Ovary (tissue), 9 donors: ENCODE results near the gene LSMEM2. TPM values are rescaled to one million over a fixed set of nuclear protein-coding genes. Genes with fewer than 3 reads are reported as not detected.

Source experiments
- DNase-seq, 5 donors: peaks; one replicate each; pipeline ENCODE4 v3.0.0-alpha.2; 2019 to 2020
- H3K27ac ChIP-seq, 2 donors: fragments of 200-600 bp; one replicate each; pipeline versions ENCODE4 v1.5.1 to v1.8.0; 2019 to 2022
- H3K27me3 ChIP-seq: fragments of 200-600 bp; one replicate; pipeline ENCODE4 v1.8.0; 2022
- H3K36me3 ChIP-seq: fragments of 200-600 bp; sonication (generic); one replicate; pipeline ENCODE4 v1.5.1; 2019
- H3K4me1 ChIP-seq: one replicate; pipeline ENCODE4 v1.8.1; 2013; ENCODE audit warnings: mild to moderate bottlenecking, moderate library complexity; ENCODE audit not compliant: insufficient read depth
- H3K4me3 ChIP-seq: fragments of 200-600 bp; sonication (generic); one replicate; pipeline ENCODE4 v1.5.1; 2017
- H3K9me3 ChIP-seq, 2 donors: fragments of 200-600 bp in 1 of 2; sonication (generic) in 1 of 2; one replicate each; pipeline versions ENCODE4 v1.5.1 to v1.8.1; 2013 to 2019; ENCODE audit warnings: mild to moderate bottlenecking in 1 of 2, moderate library complexity in 1 of 2
- CTCF ChIP-seq, 3 donors: fragments of 450-650 bp in 2 of 3; fragments of 200-600 bp in 1 of 3; IDR thresholded peaks; one replicate each; pipeline versions ENCODE4 v1.5.1 to v1.8.0; 2016 to 2022; ENCODE audit warnings: antibody characterized with exemption in 3 of 3, mild to moderate bottlenecking in 1 of 3
- EP300 ChIP-seq: sonication (generic); formaldehyde crosslinking; IDR thresholded peaks from one replicate; pipeline ENCODE4 v1.6.1; 2017; ENCODE audit warnings: antibody characterized with exemption
- POLR2A ChIP-seq: fragments of 450-650 bp; IDR thresholded peaks from one replicate; pipeline ENCODE4 v1.6.1; 2017; ENCODE audit warnings: antibody characterized with exemption, mild to moderate bottlenecking, moderate library complexity
- WGBS, 3 donors: extraction: QIAGEN DNeasy Blood & Tissue Kit in 1 of 3; methylation state at CpG; one replicate each; pipeline versions ENCODE4 v1.1.5 to v1.1.7; 2013 to 2017; 5-methylcytosine and 5-hydroxymethylcytosine counted together
- intact Hi-C, 4 donors: fragments of 100-400 bp; cut with DNase I; formaldehyde crosslinking; loops; one replicate each; pipeline versions ENCODE4 v1.11.0 to v1.15.1; 2022 to 2023
- polyA plus RNA-seq, 2 donors: library from polyadenylated mRNA; stranded (reverse); fragments of 200-250 nt in 1 of 2; fragments of 350-450 nt in 1 of 2; fragmentation: Illumina TruSeq in 1 of 2; extraction: RNeasy Lipid Tissue Mini Kit (QIAGEN cat#74804) in 1 of 2; gene quantifications; one replicate each; pipeline ENCODE4 v1.2.3, GENCODE V29; 2013 to 2014
- total RNA-seq, 7 donors: library from RNA; depleted of rRNA in 2 of 7; stranded (reverse); fragments of >200 nt in 2 of 7; fragmentation: NEBNext Ultra II Directional in 3 of 7; extraction: Animal tissue kit (Norgen Biotek cat#: 25700) in 3 of 7; gene quantifications; one replicate each; pipeline versions ENCODE4 v1.1.0 to v1.2.4, GENCODE V29; 2016 to 2023
- donor health status: DM: no; HTN: no; CAD: no; lungs with moderate emphysema.
- donor health status: DM: no; HTN: no; CAD: no.
- donor health status: Bipolar disorder and iron deficiency.
- donor health status: DM: yes; HTN: yes; CAD: no.
- donor health status: DM: no; HTN: no; CAD: no.
- donor health status: DM: yes; HTN: yes; CAD: no.

LSMEM2 gene
- total and polyA plus RNA-seq, 9 donors: 0.42 to 1.4 (median 0.76) TPM; not detected in 2

GRCh38 chr3:50287262-50287661 is 8.4 kb downstream of the LSMEM2 start:
- intact Hi-C loops: no loop called here
- WGBS, 3 donors: 67 to 84% (median 83%) methylated on average over 1 of the region's 1 CpG
- peaks cover 3% of the 10 kb centered on the region for H3K4me1 ChIP-seq
- TF ChIP-seq CTCF (IDR thresholded peaks at IDR 0.05) (no peak), EP300 (no peak), POLR2A (no peak)
- no peak for DNase-seq
- no peaks in the 10 kb centered on the region for H3K36me3 ChIP-seq
- no peak overlapping the region for H3K4me3 ChIP-seq
- no peaks in the 10 kb centered on the region for H3K27me3 ChIP-seq
- no peaks in the 10 kb centered on the region for H3K9me3 ChIP-seq
- no peak overlapping the region for H3K27ac ChIP-seq

- DNase-seq: no peak
- Histone ChIP-seq H3K36me3 (no peaks in the 10 kb centered on the region), H3K4me1 (peaks cover 6% of the 10 kb centered on the region), H3K27me3 (no peaks in the 10 kb centered on the region), H3K27ac (no peak overlapping the region), H3K9me3 (no peaks in the 10 kb centered on the region), H3K4me3 (no peak overlapping the region)
- intact Hi-C loops: no loop called here
- TF ChIP-seq CTCF (IDR thresholded peaks at IDR 0.05): no peak
- no peak for TF ChIP-seq EP300
- no peak for TF ChIP-seq POLR2A
- WGBS, 3 donors: 90 to 93% (median 92%) methylated on average over 23 of the region's 23 CpGs
Observed at GRCh38 chr3:50288387-50289007, 9.6 kb downstream of the LSMEM2 start.

- intact Hi-C loops: no loop called here
- TF ChIP-seq POLR2A (no peak), CTCF (IDR thresholded peaks at IDR 0.05) (no peak), EP300 (no peak)
- no peaks in the 10 kb centered on the region for H3K27me3 ChIP-seq
- 86 to 90% (median 89%) methylated on average over 6 of the region's 6 CpGs for WGBS, 3 donors
- no peak overlapping the region for H3K27ac ChIP-seq
- H3K4me3 ChIP-seq: no peak overlapping the region
- H3K9me3 ChIP-seq: no peaks in the 10 kb centered on the region
- peaks cover 6% of the 10 kb centered on the region for H3K4me1 ChIP-seq
- H3K36me3 ChIP-seq: no peaks in the 10 kb centered on the region
- no peak for DNase-seq
Observed at GRCh38 chr3:50289130-50289529, 10.2 kb downstream of the LSMEM2 start.

- intact Hi-C loops: no loop called here
- TF ChIP-seq CTCF (IDR thresholded peaks at IDR 0.05) (no peak), EP300 (no peak), POLR2A (no peak)
- H3K27ac ChIP-seq: no peak overlapping the region
- H3K4me3 ChIP-seq: no peak overlapping the region
- no peaks in the 10 kb centered on the region for H3K36me3 ChIP-seq
- 76 to 83% (median 80%) methylated on average over 16 of the region's 16 CpGs for WGBS, 3 donors
- H3K9me3 ChIP-seq: no peaks in the 10 kb centered on the region
- peak in 4 of 5 donors; percentile 53 to 66 (median 56) for DNase-seq
- peaks cover 6% of the 10 kb centered on the region for H3K4me1 ChIP-seq
- H3K27me3 ChIP-seq: no peaks in the 10 kb centered on the region
Observed at GRCh38 chr3:50290161-50290641, 11.3 kb downstream of the LSMEM2 start.
